PC-3 (cell line): ENCODE measurements around the gene UBXN11. TPM values are rescaled to one million over a fixed set of nuclear protein-coding genes. Genes with fewer than 3 reads are reported as not detected.

ENCODE experiments used
- ATAC-seq: fragments of 200-7000 bp; cut with Tn5 transposase; 2 replicates; pipeline ENCODE4 v1.9.1; 2020; ENCODE audit warnings: mild to moderate bottlenecking, moderate library complexity
- BruUV-seq: library from RNA; stranded (reverse); fragments of 400-500 nt; replicated peaks from 2 replicates; lab custom pipeline; 2021; lab: Mats Ljungman, UMichigan
- CTCF ChIA-PET: fragments of 300-600 bp; sonication (Branson Sonifier 250); formaldehyde crosslinking; loops from one replicate; lab custom pipeline; 2022; ENCODE audit warnings: antibody characterized with exemption; lab: Charles Lee
- POLR2A ChIA-PET: fragments of 300-600 bp; sonication (Branson Sonifier 250); formaldehyde crosslinking; loops from one replicate; lab custom pipeline; 2022; ENCODE audit warnings: antibody characterized with exemption; ENCODE audit not compliant: unreplicated experiment; lab: Charles Lee
- DNase-seq: peaks from one replicate; pipeline ENCODE4 v3.0.0-alpha.2; 2015
- H2AFZ ChIP-seq: fragments of 300-600 bp; sonication (generic); 2 replicates; pipeline ENCODE4 v1.6.0; 2016; ENCODE audit warnings: antibody characterized with exemption, low read length
- H3F3A ChIP-seq: fragments of 300-600 bp; sonication (generic); one replicate; pipeline ENCODE4 v1.6.0; 2017; ENCODE audit warnings: antibody characterized with exemption, low read length, control low read depth, mild to moderate bottlenecking; ENCODE audit not compliant: unreplicated experiment
- H3K27ac ChIP-seq: fragments of 300-600 bp; sonication (generic); 2 replicates; pipeline ENCODE4 v1.5.1; 2016; ENCODE audit warnings: mild to moderate bottlenecking, low read length
- H3K27me3 ChIP-seq: fragments of 300-600 bp; sonication (generic); 2 replicates; pipeline ENCODE4 v1.6.1; 2016; ENCODE audit warnings: low read length, mixed read lengths
- H3K36me3 ChIP-seq: fragments of 300-600 bp; sonication (generic); 2 replicates; pipeline ENCODE4 v1.6.1; 2016; ENCODE audit warnings: low read depth, mixed run types, low read length, mixed read lengths
- H3K4me1 ChIP-seq: fragments of 300-600 bp; sonication (generic); 2 replicates; pipeline ENCODE4 v1.5.1; 2016; ENCODE audit warnings: low read length; ENCODE audit not compliant: insufficient read depth
- H3K4me2 ChIP-seq: fragments of 300-600 bp; sonication (generic); 2 replicates; pipeline ENCODE4 v1.6.0; 2016; ENCODE audit warnings: low read length
- H3K4me3 ChIP-seq: fragments of 300-600 bp; sonication (generic); 2 replicates; pipeline ENCODE4 v1.5.1; 2016; ENCODE audit warnings: mild to moderate bottlenecking, low read length, mixed read lengths
- H3K79me2 ChIP-seq: fragments of 300-600 bp; sonication (generic); 2 replicates; pipeline ENCODE4 v1.6.1; 2017; ENCODE audit warnings: low read length, mixed read lengths
- H3K9ac ChIP-seq: fragments of 300-600 bp; sonication (generic); 2 replicates; pipeline ENCODE4 v1.6.0; 2016; ENCODE audit warnings: mild to moderate bottlenecking, low read length
- H3K9me2 ChIP-seq: fragments of 300-600 bp; sonication (generic); replicated peaks from 2 replicates; pipeline ENCODE4 v1.6.1; 2016; ENCODE audit warnings: mixed run types, low read length, mixed read lengths
- H3K9me3 ChIP-seq: fragments of 300-600 bp; sonication (generic); 2 replicates; pipeline ENCODE4 v1.6.1; 2016; ENCODE audit warnings: low read length, mixed read lengths
- H4K20me1 ChIP-seq: fragments of 300-600 bp; sonication (generic); 2 replicates; pipeline ENCODE4 v1.6.1; 2016; ENCODE audit warnings: low read length, mixed read lengths
- EZH2 ChIP-seq: fragments of 300-600 bp; sonication (generic); IDR thresholded peaks from one replicate; pipeline ENCODE4 v1.6.1; 2017; ENCODE audit warnings: antibody characterized with exemption, mild to moderate bottlenecking, low read length; ENCODE audit not compliant: unreplicated experiment
- EZH2phosphoT487 ChIP-seq: fragments of 300-600 bp; sonication (generic); IDR thresholded peaks from 2 replicates; pipeline ENCODE4 v1.6.1; 2018; ENCODE audit warnings: mild to moderate bottlenecking, antibody characterized with exemption, low read length, borderline replicate concordance
- intact Hi-C: fragments of 100-400 bp; cut with micrococcal nuclease; formaldehyde crosslinking; loops from 2 replicates; pipeline ENCODE4 v1.9.0; 2023
- total RNA-seq: library from RNA; depleted of rRNA; stranded (reverse); fragments of >200 nt; gene quantifications from 2 replicates; pipeline ENCODE4 v1.2.3, GENCODE V29; 2014
- TF ChIP-seq, protein P1 (sequence below): fragments of 300-600 bp; sonication (generic); conservative IDR thresholded peaks from 2 replicates; pipeline ENCODE4 v1.5.1; 2017; ENCODE audit warnings: antibody characterized with exemption, low read depth, mild to moderate bottlenecking, low read length

UBXN11 gene
- total RNA-seq, 1 experiment from 2014 or later: 19.4 TPM

DNA sequence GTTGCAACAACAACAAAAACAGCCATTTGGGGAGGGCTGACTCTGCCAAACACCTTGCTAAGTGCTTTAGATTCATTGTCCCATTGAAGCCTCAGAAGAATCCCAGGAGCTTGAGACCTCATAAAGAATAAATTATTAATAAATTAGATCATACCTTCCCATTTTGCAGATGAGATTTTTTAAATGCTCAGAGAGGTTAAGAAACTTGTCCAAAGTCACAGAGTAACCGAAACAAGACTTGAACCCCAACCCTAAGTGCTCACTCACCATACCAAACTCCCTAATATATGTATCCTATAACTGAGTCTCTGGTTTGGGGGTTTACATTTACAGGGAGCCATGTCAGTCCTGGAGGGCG lies 43.9 kb upstream of the UBXN11 start:
- no peaks in the 10 kb centered on the region for H3K9me2 ChIP-seq
- H3K9ac ChIP-seq: peak overlapping the region; percentile 58; the same call in 1 of the 2 replicates
- peaks cover 12% of the 10 kb centered on the region; the same call in 1 of the 2 replicates for H3K79me2 ChIP-seq
- H3K27me3 ChIP-seq: no peaks in the 10 kb centered on the region
- TF ChIP-seq, protein P1, sequence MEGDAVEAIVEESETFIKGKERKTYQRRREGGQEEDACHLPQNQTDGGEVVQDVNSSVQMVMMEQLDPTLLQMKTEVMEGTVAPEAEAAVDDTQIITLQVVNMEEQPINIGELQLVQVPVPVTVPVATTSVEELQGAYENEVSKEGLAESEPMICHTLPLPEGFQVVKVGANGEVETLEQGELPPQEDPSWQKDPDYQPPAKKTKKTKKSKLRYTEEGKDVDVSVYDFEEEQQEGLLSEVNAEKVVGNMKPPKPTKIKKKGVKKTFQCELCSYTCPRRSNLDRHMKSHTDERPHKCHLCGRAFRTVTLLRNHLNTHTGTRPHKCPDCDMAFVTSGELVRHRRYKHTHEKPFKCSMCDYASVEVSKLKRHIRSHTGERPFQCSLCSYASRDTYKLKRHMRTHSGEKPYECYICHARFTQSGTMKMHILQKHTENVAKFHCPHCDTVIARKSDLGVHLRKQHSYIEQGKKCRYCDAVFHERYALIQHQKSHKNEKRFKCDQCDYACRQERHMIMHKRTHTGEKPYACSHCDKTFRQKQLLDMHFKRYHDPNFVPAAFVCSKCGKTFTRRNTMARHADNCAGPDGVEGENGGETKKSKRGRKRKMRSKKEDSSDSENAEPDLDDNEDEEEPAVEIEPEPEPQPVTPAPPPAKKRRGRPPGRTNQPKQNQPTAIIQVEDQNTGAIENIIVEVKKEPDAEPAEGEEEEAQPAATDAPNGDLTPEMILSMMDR: no peak
- H3K9me3 ChIP-seq: no peaks in the 10 kb centered on the region
- intact Hi-C loops: no loop called here
- peak overlapping the region; percentile 82 for H3K4me2 ChIP-seq
- CTCF ChIA-PET: no interaction called here
- BruUV-seq: no TSS peak
- no peaks in the 10 kb centered on the region for H3K36me3 ChIP-seq
- H3K27ac ChIP-seq: peak overlapping the region; percentile 85
- no peak overlapping the region for H2AFZ ChIP-seq
- H3K4me1 ChIP-seq: peaks cover 55% of the 10 kb centered on the region
- no peaks in the 10 kb centered on the region for H4K20me1 ChIP-seq
- no peaks in the 10 kb centered on the region for H3F3A ChIP-seq
- ATAC-seq (no peak), DNase-seq (no peak)
- POLR2A ChIA-PET: no interaction called here
- no peak overlapping the region for H3K4me3 ChIP-seq

DNA sequence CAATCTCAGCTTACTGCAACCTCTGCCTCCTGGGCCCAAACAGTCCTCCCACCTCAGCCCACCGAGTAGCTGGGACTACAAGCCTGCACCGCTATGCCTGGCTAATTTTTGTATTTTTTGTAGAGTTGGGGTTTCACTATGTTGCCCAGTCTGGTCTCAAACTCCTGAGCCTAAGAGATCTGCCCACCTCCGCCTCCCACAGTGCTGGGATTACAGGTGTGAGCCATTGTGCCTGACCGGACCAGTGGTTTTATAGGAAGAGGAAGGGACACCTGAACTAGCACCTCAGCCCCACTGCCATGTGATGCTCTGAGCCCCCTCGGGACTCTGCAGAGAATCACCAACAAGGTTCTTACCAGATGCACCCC lies 43.4 kb upstream of the UBXN11 start:
- CTCF ChIA-PET: interaction anchor here (0.8 kb wide), 1 partner anchor 65 kb away, joined by 3 read pairs; no protein-coding TSS in a partner anchor
- BruUV-seq: no TSS peak
- ATAC-seq: no peak

DNA sequence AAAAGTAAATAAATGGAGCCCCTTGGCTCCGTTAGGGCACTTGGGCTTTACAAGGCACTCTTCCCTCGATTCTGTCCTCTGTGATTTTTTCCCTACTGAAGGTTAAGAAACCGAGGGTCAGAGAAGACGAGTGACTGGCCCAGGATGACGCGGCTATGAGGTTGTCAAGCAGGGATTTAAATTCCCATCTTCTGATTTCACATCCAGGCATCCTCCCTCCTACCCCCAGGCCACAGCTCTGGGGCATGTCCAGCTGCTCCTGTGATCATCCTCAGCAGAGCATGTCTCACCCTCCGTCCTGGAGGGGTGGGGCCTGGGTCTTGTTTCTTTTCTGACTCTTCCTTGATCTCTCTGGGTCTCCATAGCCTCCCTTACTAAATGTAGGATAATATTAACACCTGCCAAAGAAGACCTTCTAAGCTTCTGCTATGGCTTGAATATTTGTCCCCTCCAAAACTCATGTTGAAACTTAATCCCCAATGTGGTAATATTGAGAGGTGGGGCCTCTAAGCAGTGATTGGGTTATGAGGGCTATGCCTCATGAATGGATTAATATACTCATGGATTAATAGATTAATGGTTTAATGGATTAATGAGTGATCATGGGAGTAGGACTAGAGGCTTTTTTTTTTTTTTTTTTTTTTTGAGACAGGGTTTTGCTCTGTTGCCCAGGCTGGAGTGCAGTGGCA lies 42.9 kb upstream of the UBXN11 start:
- H3K9me2 ChIP-seq: no peaks in the 10 kb centered on the region
- no peaks in the 10 kb centered on the region for H3F3A ChIP-seq
- TF ChIP-seq, protein P1: no peak
- TF ChIP-seq EZH2: no peak
- TF ChIP-seq EZH2phosphoT487: no peak
- peak overlapping the region; percentile 32 for H3K4me2 ChIP-seq
- H4K20me1 ChIP-seq: no peaks in the 10 kb centered on the region
- ATAC-seq (peak; percentile 14; the same call in 1 of the 2 replicates), DNase-seq (peak; percentile 81)
- no TSS peak for BruUV-seq
- peak overlapping the region; percentile 85 for H3K27ac ChIP-seq
- no peaks in the 10 kb centered on the region for H3K9me3 ChIP-seq
- peaks cover 12% of the 10 kb centered on the region; the same call in 1 of the 2 replicates for H3K79me2 ChIP-seq
- H3K36me3 ChIP-seq: no peaks in the 10 kb centered on the region
- intact Hi-C loops: no loop called here
- no peak overlapping the region for H3K4me3 ChIP-seq
- no peak overlapping the region for H3K9ac ChIP-seq
- POLR2A ChIA-PET: no interaction called here
- no peak overlapping the region for H2AFZ ChIP-seq
- H3K27me3 ChIP-seq: no peaks in the 10 kb centered on the region
- peaks cover 51% of the 10 kb centered on the region for H3K4me1 ChIP-seq
- CTCF ChIA-PET: interaction anchor here (0.5 to 0.8 kb wide), 2 partner anchors 65 to 245 kb away, joined by 3 to 4 read pairs; no protein-coding TSS in a partner anchor

More for the DNA sequence above, 43.4 kb upstream of the UBXN11 start:
- TF ChIP-seq EZH2: no peak
- TF ChIP-seq EZH2phosphoT487: no peak
- TF ChIP-seq, protein P1: no peak
- Histone ChIP-seq H2AFZ (no peak overlapping the region), H3K36me3 (no peaks in the 10 kb centered on the region), H3K9ac (no peak overlapping the region), H3F3A (no peaks in the 10 kb centered on the region), H3K79me2 (peaks cover 12% of the 10 kb centered on the region; the same call in 1 of the 2 replicates), H3K4me1 (peaks cover 55% of the 10 kb centered on the region), H3K27ac (peak overlapping the region; percentile 85), H3K9me3 (no peaks in the 10 kb centered on the region), H3K4me3 (no peak overlapping the region), H3K27me3 (no peaks in the 10 kb centered on the region), H3K4me2 (no peak overlapping the region), H4K20me1 (no peaks in the 10 kb centered on the region), H3K9me2 (no peaks in the 10 kb centered on the region)
- intact Hi-C loops: no loop called here
- DNase-seq: no peak
- POLR2A ChIA-PET: no interaction called here
